Esophagus squamous epithelium (tissue), 4 donors: ENCODE results near the gene WDR31.

Source experiments
- CTCF ChIP-seq, 6 experiments: fragments of 450-650 bp in 4 of 6; fragments of 200-600 bp in 2 of 6; sonication (generic) in 2 of 6; IDR thresholded peaks; one replicate each; pipeline ENCODE4 v1.5.1; 2016 to 2019; ENCODE audit warnings: antibody characterized with exemption in 6 of 6, mild to moderate bottlenecking in 4 of 6, moderate library complexity in 4 of 6
- POLR2A ChIP-seq, 4 donors: fragments of 450-650 bp; IDR thresholded peaks; one replicate each; pipeline ENCODE4 v1.6.1; 2017; ENCODE audit warnings: antibody characterized with exemption in 4 of 4, mild to moderate bottlenecking in 4 of 4, moderate library complexity in 3 of 4

GRCh38 chr9:113375057-113376023 is 35.3 kb upstream of the WDR31 start:
- TF ChIP-seq CTCF (IDR thresholded peaks at IDR 0.05) (no peak), POLR2A (IDR thresholded peaks at IDR 0.05) (no peak)
